Fibroblast of the conjunctiva (primary cell): ENCODE measurements around the gene LGALSL.

ENCODE experiments used
- DNase-seq: peaks from one replicate; pipeline ENCODE4 v3.0.0-alpha.2; 2010; ENCODE audit warnings: low read depth

Gene LGALSL

GRCh38 chr2:64471600-64471999 lies 17.6 kb downstream of the LGALSL start:
- DNase-seq, result no peak

DNA sequence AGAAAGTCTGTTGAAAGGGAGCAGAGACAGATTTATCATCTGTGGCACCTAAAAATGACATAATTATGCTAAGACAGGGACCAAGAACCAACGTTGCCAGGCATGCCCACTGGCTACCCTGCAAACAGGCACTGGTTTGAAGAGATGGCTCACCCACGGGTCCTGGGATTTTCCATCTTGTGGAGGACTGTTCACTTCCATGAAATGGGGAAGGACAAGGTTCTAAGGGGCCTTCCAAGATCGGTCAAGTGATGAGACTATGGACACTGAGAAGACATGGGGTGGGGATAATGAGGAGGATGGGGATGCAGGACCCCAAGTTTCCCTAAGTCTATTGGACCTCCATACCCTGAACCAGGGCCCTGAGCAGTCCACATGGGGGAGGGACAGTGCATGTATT lies 18.9 kb downstream of the LGALSL start:
- DNase-seq, result no peak

- no peak for DNase-seq
Observed at GRCh38 chr2:64474121-64474571, 20.2 kb downstream of the LGALSL start.

DNA sequence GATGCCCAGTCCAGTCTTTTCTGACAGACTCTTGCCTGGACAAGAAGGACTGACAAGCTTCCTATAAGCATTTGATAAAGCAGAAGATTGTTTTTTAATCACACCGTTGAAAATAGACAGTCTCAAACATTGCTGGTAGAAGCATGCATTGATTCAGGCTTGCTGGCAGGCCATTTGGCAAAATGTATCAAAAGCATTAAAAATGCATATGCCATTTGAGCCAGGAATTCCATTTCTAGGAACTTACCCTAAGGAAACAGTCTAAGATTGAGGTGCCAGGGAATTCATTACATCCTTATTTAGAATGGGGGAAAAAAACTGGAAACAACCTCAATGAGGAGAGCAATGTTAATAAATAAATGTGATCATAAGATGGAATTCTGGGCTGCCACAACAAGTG lies 20.7 kb downstream of the LGALSL start:
- DNase-seq, result no peak

GRCh38 chr2:64477037-64477436 lies 23.1 kb downstream of the LGALSL start:
- DNase-seq, result no peak

DNA sequence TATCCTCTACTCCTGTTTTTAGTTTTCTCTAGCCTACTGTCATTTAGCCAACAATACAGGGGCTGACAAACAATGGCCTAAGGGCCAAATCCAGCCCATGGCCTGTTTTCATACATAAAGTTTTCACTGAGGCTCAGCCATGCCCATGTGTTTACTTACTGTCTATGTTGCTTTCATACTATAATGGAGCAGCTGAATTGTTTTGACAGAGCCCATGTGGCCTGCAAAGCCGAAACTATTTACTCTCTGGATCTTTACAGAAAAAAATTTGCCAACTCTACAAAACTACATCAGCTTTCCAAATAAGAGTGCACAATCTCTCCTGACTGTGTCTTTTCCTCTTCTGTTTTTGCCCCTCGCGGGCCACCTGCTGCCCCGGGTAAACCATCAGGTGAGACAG lies 24.0 kb downstream of the LGALSL start:
- no peak for DNase-seq

DNA sequence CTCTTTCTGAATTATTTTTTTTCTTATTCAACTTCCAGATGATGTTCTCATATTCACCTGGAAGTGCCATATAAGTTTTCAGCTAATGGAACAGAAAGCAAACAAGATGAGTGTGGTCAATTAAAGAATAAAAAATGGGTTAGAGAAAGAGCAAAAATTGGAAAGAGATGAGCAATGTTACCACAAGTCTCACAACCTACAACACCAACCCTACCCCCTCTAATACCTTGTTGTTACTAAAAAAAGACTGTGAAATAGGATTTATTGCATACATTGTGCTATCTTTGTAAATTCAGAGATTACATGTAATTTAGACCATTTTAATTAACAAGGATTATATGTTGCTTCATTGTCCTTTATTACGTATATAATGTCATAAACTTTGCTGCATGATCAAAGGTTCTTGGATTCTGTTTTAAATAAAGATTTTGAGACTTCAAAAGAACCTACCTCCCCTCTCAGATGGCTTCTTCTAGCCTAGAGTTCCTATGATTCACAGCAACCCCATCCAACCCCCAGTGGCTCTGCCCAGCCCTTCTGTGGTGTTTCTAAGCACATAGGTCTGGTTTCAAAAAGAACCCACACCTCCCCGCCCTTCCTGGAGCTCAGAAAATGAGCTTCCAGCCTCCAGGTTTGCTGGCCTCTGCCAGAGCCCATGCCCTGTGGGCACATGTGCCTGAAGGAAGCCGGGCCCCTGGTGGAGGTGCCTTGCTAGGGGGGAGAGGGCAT lies 24.7 kb downstream of the LGALSL start:
- no peak for DNase-seq

DNA sequence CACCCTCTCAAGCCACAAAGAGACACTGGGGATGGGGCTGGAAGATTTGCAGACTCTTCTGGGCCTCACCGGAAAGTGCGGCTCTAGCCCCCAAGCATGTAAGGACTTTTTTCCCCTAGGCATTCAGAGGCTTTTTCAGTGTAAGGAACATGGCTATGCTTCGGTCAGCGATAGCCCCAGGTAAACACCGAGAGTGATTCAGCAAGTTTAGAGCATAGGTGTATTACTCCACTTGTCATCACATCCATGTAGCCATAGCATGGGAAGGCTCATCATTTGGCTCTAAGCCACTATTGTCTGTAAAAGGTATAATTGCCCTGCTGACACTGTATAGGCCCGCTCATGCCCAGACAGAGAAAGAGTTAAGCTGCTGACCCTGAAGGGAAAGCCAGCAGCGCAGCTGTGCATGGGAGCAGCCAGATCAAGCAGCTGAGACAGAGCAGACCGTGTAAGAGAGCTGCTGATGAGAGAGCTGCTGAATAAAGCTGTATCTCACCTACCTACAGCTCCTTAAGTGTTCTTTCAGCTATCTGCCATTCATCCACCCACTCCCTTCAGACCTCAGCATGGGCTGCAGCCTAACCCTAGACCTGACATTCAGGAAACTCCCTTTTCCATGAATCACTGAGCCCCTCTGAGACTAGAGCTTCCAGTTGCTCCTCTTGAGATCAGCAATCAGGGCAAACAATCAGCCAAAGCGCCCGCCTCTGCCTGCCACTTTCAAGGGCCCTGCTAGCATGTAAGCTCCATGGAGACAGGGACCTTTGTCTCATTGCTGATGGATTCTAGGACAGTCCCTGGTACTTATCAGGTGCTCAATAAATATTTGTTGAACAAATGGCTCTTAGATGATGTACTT lies 25.5 kb downstream of the LGALSL start:
- no peak for DNase-seq

- DNase-seq, result no peak
Observed at GRCh38 chr2:64481665-64482064, 27.7 kb downstream of the LGALSL start.

DNA sequence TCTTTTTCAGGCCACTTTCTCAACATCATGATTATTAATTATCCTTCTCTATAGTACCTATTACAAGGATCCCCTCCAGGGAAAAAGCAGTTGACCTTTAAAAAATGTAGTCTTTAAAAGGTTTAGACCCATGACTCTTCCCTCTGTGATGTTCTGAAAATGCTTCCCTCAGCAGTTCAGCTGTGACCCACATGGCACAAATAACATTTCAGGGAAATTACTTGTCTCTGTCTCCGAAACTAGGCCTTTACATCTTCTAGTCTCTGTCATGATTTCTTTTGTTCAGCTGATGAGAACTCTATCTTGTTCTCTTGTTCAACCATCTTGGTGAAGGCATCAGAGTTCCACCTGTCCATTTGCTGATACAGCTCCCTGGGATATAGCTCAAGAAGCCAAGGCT lies 28.3 kb downstream of the LGALSL start:
- no peak for DNase-seq

DNA sequence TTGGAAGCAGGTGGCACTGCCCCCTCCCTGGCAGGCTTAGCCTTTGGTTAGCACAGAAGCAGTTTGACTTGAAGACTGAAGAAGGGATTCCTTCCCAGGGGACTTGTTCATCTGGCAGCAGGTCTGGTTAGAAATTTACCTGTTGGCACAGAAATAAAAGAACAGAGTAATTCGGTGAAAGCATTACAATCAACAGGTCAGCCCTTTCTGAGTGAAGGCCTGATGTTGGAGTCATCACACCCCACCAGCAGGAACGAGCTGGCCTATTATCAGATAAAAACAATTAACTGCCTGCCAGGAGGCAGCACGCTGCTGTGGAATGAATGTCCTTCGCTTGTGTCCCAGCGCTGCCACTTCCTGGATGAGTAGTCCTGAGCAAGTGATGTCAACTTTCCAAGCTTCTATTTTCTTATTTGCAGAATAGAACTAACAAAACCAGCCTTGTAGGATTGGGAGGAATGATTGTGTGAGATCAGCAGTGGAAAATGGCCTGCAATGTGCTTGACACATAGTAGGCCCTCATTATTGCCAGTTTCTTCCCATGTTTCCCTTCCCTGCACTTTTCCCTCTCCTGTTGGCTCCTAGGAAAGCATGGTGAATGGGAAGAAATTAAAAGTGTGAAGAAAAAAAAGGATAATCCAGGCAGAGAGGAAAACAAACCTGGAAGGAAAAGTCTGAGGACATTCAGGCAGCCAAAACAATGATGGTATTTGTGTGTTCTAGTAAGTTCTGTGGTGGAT lies 29.0 kb downstream of the LGALSL start:
- no peak for DNase-seq

GRCh38 chr2:64485331-64485730 lies 31.4 kb downstream of the LGALSL start:
- no peak for DNase-seq

DNA sequence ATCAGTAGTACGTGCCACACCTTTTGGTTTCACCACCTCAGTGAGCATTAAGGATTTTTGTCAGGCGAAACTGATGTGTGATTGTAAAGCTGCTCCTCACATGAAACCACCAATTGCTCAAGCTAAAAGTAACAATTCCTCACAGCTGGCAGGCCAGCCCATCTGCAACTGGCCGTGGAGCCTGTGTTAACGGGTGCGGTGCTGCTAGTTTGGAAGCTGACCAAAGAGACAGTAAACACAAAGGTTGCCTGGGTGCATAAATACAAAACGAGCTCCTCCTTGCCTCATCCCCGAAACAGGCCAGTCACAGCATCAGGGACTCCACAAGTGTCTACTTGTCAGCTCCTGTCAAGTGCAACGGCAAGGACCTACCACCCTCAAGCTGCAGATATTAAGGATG lies 32.0 kb downstream of the LGALSL start:
- peak; percentile 27 for DNase-seq

DNA sequence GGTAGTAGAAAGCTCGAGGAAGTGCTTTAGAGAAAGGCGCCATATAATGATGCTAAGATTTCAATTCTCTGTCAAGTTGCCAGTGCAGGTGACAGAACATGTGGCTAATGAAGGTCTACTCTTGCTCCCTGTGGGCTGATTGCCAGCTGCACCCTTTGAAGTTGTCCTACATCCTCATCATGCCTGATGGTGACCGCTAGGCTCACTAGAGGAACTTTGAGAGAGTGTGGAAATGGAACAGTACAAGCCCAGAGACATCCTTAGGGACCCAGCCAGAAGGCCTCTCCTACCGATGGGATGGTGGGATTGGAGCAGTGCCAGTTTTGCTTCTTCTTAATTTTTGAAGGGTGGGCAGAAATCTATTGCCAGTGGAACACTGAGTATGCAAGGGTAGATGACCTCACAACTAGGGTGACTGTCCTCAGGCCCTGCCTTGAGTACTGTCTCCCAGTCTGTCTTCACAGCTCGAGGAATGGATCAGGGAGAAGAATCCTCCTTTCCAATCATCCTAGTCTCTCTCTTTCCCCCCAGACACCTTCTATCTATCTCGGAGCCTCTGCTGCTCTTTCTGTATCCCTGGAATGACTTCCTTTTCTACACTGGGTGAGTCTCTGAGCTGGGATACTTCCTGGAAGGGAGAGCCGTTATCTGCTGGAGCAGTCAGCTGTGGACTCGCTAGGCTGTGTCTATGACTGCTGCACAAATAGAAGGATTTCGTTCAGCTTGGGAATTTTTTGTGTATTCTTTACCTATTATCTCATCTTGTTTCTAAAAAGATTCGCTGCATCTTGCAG lies 33.5 kb downstream of the LGALSL start:
- no peak for DNase-seq

DNA sequence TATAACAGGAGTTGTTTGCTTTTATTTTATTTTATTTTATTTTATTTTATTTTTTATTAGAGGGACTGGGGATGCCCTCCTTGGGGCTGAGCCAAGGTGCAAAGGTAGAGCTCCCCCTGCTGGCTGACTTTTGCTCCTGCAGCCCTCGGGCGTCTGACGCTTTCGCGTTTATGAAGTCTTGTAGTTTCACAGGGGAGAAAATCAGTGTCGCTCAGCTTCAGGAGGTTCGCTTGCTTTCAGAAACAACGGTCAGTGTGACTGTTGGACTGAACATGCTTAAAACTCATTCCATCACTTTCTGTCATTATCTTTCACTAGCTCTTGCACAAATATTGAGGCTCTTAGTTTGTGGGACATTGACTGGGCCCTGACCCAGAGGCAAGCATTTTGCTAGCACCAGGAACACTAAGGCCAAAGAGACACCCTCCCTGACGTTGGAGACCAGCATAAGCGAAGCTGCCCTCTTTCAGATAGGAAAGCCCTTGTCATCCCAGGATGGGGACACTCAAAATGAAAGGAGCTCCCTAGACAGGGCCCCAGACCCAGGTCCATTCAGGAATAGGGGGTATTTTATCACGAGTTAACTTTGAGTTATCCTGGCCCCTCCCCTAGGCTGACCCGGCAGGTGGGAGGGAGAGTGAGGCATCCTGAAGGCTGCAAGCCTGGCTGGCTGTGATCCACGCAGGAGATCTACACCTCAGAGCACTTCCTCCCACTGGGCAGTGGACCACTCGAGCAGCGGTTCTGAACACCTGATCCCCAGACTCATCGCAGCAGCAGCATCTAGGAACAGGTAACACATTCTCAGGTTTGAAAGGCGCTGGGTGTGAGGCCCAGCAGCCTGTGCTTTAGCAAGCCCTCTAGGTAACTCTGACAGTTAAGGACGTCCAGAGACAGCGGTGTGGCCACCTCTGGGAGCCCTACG lies 34.4 kb downstream of the LGALSL start:
- DNase-seq, result peak; percentile 21

GRCh38 chr2:64489081-64489751 lies 35.3 kb downstream of the LGALSL start:
- no peak for DNase-seq

GRCh38 chr2:64491426-64491825 lies 37.5 kb downstream of the LGALSL start:
- no peak for DNase-seq

DNA sequence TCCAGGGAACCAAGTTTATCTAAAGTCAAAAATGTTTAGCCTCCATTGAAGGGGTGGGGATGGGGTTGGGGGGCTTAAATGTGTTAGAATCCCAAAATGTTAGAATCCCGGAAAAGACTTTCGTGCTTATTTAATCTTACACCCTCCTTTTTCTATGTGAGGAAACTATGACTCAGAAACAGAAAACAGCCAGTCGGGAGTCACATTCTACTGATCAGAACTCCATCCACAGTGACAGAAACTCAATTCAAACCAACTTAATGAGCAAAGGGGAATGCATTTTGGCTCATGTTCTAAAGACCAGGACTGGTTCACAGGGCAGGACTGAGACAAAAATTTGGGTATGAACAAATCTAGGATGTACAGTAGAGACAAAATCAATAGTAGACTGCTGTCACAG lies 38.3 kb downstream of the LGALSL start:
- no peak for DNase-seq

GRCh38 chr2:64492821-64493220 lies 38.9 kb downstream of the LGALSL start:
- no peak for DNase-seq

- no peak for DNase-seq
Observed at GRCh38 chr2:64493788-64494187, 39.8 kb downstream of the LGALSL start.
